ENCODE data around the gene DPP6. TPM values are rescaled to one million over a fixed set of nuclear protein-coding genes. Genes with fewer than 3 reads are reported as not detected.
A peak's percentile ranks its signal among the peaks of the same experiment; 100 is the strongest.

Gene DPP6
- total and polyA plus RNA-seq, 2 of the 8 experiments (the other 6 are each of a cell fraction or from before 2014, with no cell fraction given), result 4.7 to 6.8 TPM

GRCh38 chr7:154862153-154862791 is 810.1 kb downstream of the DPP6 start:
- Histone ChIP-seq H4K20me1 (replicated peaks in 1 of 2; ENCODE audit: control insufficient read depth in 1 of 2, insufficient read depth in 2 of 2, low read length in 2 of 2) (no peaks in the 10 kb centered on the region), H3K9ac (replicated peaks in 1 of 4; ENCODE audit: extremely low read depth in 1 of 4, low read depth in 3 of 4, low read length in 3 of 4) (no peak overlapping the region), H3K27ac (ENCODE audit: low read depth, low read length) (no peak overlapping the region), H4K8ac (ENCODE audit: extremely low read depth, insufficient read depth, low read length) (peak overlapping the region; percentile 20; the same call in 1 of the 2 replicates), H3K79me1 (ENCODE audit: low read depth, low read length) (no peaks in the 10 kb centered on the region), H2AFZ (ENCODE audit: low read length) (no peak overlapping the region), H3K14ac (ENCODE audit: insufficient read length) (no peak overlapping the region), H3K23me2 (ENCODE audit: low read depth, low read length) (no peaks in the 10 kb centered on the region), H3K36me3 (ENCODE audit: control insufficient read depth in 2 of 4, insufficient read depth in 4 of 4, low read length in 3 of 4) (no peaks in the 10 kb centered on the region), H4K5ac (ENCODE audit: insufficient read length, low read depth, low read length) (no peak overlapping the region), H3K27me3 (replicated peaks in 1 of 4; ENCODE audit: control insufficient read depth in 3 of 4, extremely low read depth in 1 of 4, insufficient read depth in 3 of 4, low read length in 3 of 4) (no peaks in the 10 kb centered on the region; a peak in 2 of 7 replicates), H3K4me2 (ENCODE audit: insufficient read depth in 1 of 2, low read depth in 2 of 2, low read length in 2 of 2) (no peak overlapping the region), H3K9me3 (ENCODE audit: insufficient read depth in 2 of 2, low read depth in 1 of 2, low read length in 1 of 2) (no peaks in the 10 kb centered on the region), H3K23ac (ENCODE audit: insufficient read length) (no peak overlapping the region), H3K4me1 (replicated peaks in 1 of 4; ENCODE audit: control insufficient read depth in 3 of 4, insufficient read depth in 4 of 4, low read length in 3 of 4) (no peaks in the 10 kb centered on the region), H4K91ac (replicated peaks; ENCODE audit: insufficient read length, low read length) (no peak overlapping the region), H2BK12ac (ENCODE audit: low read depth, low read length) (no peak overlapping the region), H3K4ac (replicated peaks; ENCODE audit: insufficient read length, low read depth, low read length) (no peak overlapping the region), H3K4me3 (ENCODE audit: extremely low read depth in 1 of 4, insufficient read depth in 2 of 4, low read depth in 3 of 4, low read length in 4 of 4) (no peak overlapping the region), H3K79me2 (ENCODE audit: control insufficient read depth in 1 of 2, insufficient read depth in 2 of 2, low read length in 2 of 2) (no peaks in the 10 kb centered on the region), H3K18ac (ENCODE audit: extremely low read depth, low read length) (no peak overlapping the region), H2BK15ac (ENCODE audit: low read length) (no peak overlapping the region), H2BK20ac (ENCODE audit: low read length) (no peak overlapping the region), H2AK5ac (ENCODE audit: low read depth, low read length) (no peak overlapping the region), H2BK120ac (replicated peaks; ENCODE audit: low read depth, low read length) (no peak overlapping the region), H2BK5ac (ENCODE audit: low read depth, low read length) (no peak overlapping the region), H3K56ac (replicated peaks; ENCODE audit: insufficient read length, low read depth, low read length) (no peak overlapping the region)
- 88% methylated on average over 16 of the region's 16 CpGs; no CpG with 5 or more reads in 1 of the 2 experiments for WGBS, 2 experiments (ENCODE audit: extremely low coverage in 1 of 2, insufficient coverage in 1 of 2, insufficient read length in 1 of 2, insufficient replicate concordance in 2 of 2, low coverage in 1 of 2, low lambda C conversion rate in 2 of 2, missing lambda C conversion rate in 1 of 2)
- ChIA-PET CTCF (ENCODE audit: partially characterized antibody) (interaction anchor here (0.9 to 1.2 kb wide), 2 partner anchors 17 to 347 kb away, joined by 3 to 4 read pairs; no protein-coding TSS in a partner anchor), POLR2A (ENCODE audit: partially characterized antibody) (no interaction called here)
- no peak for DNase-seq (ENCODE audit: low read depth in 1 of 2, low spot score in 2 of 2)
- FAIRE-seq, result no peak
